Measurements from ENCODE around the gene RAB23.

RAB23 gene

DNA sequence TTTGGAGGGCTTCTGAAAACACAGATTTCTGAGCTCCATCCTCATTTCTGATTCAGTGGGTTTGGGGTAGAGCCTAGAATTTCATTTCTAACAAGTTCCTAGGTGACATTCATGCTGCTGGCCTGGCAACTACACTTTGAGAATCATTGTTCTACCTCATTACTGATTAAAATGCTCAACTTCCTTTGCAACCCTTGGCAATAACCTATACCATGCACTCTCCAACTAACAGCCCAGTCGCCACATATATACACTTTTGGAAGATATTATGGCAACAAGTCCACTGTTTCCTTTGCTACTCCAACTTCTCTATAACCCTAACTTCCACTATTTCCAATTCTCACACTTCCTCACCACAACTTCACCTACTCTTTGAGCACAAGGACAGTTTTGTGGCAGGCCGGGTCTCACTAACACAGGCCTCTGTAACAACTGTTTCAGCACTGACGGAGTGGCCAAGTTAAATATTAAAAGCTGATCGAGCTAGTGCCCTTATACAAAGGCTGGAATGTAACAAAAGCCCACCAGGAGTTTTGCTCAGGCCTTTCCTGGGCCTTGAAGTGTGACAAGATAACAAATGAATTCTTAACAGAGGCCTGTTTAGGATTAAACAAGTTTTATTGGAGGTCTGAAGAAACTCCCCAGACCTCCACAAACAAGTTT, 32.1 kb upstream of the RAB23 start:
- TF ChIP-seq CTCF (IDR thresholded peaks at IDR 0.05; ENCODE audit: borderline replicate concordance, control extremely low read depth, extremely low read depth, insufficient read depth, missing control alignments): no peak
- no peak for DNase-seq (ENCODE audit: low spot score)
- in situ Hi-C loops (cut with MboI; ENCODE audit: low sequenced_read_pairs, unreplicated experiment): no loop called here

DNA sequence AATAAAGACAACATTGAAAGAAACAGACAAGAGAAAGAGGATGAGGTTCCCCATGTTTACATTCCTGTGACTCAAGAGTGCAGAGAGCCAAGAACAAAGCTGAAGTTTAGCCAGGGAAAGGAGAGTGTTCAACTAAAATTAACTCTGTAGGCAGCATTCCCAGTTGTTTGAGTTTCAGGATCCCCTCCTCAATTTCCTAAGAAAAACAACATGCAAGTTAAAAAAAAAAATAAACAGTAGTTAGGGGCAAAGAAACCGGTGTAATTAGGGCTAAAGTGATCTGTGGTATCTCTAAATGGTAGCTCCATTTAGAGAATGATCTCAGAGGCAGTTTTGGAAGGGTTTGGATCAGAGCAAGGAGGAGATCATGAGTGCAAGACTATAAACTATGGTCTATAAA, 30.9 kb upstream of the RAB23 start:
- no peak for DNase-seq (ENCODE audit: low spot score)
- in situ Hi-C loops (cut with MboI; ENCODE audit: low sequenced_read_pairs, unreplicated experiment): no loop called here
- no peak for TF ChIP-seq CTCF (IDR thresholded peaks at IDR 0.05; ENCODE audit: borderline replicate concordance, control extremely low read depth, extremely low read depth, insufficient read depth, missing control alignments)

DNA sequence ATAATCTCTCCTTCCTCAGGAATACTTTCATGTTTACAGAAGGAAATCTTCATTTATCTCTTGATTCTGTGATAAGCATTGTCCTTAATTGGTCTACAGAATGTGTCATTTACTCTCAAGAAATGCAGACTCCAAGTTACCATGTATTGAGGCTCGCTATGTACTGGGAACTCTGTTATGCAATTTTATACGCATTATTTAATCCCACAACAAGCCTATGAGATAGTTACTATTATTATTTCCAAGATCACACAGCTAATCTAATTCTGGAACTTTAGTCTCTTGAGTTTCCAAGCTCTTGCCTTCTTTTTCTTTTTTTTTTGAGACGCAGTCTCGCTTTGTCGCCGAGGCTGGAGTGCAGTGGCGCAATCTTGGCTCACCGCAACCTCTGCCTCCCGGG, 30.0 kb upstream of the RAB23 start:
- TF ChIP-seq CTCF (IDR thresholded peaks at IDR 0.05; ENCODE audit: borderline replicate concordance, control extremely low read depth, extremely low read depth, insufficient read depth, missing control alignments): no peak
- in situ Hi-C loops (cut with MboI; ENCODE audit: low sequenced_read_pairs, unreplicated experiment): no loop called here

DNA sequence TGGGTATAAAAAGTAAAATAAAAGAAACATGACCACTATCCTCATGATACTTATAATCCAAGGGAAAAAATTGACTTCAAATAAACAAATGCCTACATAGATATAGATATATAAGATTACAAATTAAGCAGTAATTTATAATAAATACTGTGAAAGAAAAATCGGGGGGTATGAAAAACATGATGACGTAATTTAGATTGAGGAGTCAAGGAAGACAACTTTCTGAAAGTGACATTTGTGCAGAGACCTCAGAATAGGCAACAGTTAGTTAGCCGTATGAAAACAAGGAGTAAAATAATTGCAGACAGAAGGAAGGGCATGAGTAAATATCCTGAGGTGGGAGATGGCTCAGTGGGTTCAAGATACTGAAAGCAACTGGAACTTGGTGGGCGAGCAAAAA, 28.2 kb upstream of the RAB23 start:
- DNase-seq (ENCODE audit: low spot score): no peak
- in situ Hi-C loops (cut with MboI; ENCODE audit: low sequenced_read_pairs, unreplicated experiment): no loop called here
- no peak for TF ChIP-seq CTCF (IDR thresholded peaks at IDR 0.05; ENCODE audit: borderline replicate concordance, control extremely low read depth, extremely low read depth, insufficient read depth, missing control alignments)

More for the DNA sequence above, 30.0 kb upstream of the RAB23 start:
- no peak for DNase-seq (ENCODE audit: low spot score)

DNA sequence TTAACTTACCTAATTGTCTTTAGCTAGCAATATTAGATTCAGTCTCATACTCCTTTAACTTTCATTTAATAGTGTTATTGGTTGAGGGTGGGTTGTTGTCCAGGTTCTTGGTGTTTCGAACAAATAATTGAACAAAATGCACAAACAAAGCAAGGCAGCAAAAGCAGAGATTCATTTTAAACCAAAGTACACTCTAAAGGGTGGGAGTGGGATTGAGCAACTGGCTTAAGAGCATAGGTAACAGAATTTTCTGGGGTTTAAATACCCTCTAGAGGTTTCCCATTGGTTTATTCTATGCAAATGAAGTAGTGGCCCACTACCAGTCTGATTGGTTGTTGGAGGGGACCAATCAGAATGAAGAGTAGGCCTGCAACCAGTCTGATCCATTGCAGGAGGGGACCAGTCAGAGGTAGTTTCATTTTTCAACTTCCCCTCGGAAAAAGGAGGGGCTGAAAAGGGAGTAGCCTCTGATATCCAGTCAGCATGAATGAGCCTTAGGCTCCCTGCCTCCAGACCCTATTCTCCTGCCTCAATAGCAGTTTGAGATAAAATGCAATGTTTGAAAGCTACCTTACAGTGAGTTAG, 26.3 kb upstream of the RAB23 start:
- in situ Hi-C loops (cut with MboI; ENCODE audit: low sequenced_read_pairs, unreplicated experiment): no loop called here
- TF ChIP-seq CTCF (IDR thresholded peaks at IDR 0.05; ENCODE audit: borderline replicate concordance, control extremely low read depth, extremely low read depth, insufficient read depth, missing control alignments): no peak
- DNase-seq (ENCODE audit: low spot score): no peak

- TF ChIP-seq CTCF (IDR thresholded peaks at IDR 0.05; ENCODE audit: borderline replicate concordance, control extremely low read depth, extremely low read depth, insufficient read depth, missing control alignments): no peak
- in situ Hi-C loops (cut with MboI; ENCODE audit: low sequenced_read_pairs, unreplicated experiment): no loop called here
- no peak for DNase-seq (ENCODE audit: low spot score)
These were observed 25.5 kb upstream of the RAB23 start for GRCh38 chr6:57247603-57248002.
